ENCODE measurements around the gene KRT80.
A peak's percentile ranks its signal among the peaks of the same experiment; 100 is the strongest.

The KRT80 gene

DNA sequence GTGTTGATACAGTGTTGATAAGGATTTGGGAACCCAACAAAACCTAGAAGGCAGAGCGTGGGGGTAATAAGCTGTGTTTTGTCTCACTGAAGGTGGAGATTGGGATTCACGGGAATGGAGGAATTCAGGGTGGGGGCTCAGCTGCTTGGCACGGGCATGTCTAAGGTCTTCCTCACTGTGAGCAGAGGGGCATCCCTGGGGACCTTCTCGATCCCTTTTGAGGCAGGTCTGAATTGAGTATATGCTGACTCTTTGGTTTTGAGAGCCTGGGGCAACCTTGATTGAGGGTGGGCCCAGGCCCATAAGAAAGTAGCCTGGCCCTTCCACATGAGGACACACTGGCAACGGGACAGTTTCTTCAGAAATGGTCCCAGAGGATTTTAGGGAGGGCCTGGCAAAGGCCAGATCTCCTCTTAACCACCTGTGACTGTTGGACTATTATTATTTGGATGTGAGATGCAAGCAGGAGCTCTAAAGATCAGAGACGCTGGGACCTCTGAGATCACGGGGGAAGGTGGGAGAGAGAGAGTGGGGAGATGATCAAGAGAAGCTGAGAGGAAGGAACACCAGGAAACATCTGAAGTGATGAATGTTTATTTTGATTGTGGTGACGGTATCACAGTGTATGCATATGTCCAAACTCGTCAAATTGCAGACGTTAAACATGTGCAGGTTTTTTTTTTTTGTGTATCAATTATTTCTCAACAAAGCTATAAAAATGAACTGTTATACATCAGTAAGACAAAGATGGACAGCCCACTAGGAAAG, 63.9 kb downstream of the KRT80 start:
- DNase-seq: no peak

DNA sequence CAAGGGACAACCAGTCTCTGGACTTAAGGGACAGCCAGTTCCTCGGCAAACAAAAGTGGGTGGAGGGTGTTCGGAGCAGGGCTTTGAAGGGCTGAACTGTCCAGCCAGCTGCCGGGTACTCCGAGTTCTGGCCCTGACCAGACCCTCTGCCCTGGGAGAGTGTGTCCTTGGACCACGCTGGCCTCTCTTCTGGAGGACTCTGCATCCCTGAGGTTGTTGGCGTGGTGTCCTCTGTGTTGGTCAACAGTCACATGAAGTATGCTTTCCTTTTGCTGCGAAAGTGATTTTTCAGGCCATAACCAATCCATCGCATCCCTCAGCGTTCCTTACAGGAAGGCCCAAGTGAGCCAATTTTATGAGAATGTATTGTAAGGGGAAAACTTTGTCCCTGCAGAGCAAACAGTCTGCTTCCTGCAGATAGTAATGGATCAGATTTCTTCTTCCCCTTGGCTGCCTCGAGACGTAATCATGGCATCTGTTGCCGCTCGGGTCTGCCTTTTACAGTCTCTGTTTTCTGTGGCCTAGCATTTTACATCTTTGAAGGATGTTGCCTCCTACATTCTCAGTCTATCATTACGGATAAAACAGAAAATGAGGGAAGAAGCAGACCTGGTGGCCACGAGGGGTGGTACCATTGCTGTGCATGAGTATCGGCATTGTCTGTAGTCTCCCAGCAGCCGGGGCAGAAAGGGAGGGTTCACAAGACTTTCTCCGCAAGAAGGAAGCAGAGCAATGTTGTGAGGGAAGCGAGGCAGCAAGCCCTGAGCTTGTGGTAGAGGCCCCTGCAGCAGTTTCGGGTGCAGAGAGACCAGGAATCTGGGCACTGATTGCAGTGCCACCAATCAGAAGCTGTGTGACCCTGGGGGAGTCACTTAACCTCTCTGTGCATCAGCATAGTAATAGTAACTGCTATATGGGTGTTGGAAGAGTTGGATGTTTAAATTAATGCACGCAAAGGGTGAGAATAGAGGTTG, 64.9 kb downstream of the KRT80 start:
- DNase-seq: peak; percentile 23

DNA sequence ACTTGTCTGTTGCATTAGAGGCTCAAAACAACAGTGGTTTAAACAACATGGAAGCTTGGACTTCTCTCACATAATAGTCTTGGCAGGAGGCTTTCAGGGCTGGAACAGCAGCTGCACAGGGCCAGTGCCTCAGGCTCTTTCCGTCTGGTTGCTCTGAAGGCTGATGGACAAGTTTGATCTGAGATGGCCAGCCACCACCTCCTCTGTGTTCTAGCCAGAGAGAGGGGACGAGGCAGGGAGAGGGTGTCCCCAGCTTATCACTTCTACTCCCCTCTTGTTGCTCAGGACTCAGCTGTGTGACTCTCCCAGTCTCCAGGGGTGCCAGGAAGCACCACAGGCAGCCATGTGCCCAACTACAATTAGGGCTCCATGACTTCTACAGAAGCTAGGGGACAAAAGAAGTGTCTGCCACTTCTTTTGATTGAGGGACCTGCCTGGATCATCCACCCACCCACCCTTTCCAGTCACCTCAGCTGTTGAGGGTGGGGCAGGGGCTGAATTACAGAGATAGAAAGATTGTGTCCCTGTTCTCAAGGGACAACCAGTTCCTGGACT, 65.7 kb downstream of the KRT80 start:
- DNase-seq: peak; percentile 17

DNA sequence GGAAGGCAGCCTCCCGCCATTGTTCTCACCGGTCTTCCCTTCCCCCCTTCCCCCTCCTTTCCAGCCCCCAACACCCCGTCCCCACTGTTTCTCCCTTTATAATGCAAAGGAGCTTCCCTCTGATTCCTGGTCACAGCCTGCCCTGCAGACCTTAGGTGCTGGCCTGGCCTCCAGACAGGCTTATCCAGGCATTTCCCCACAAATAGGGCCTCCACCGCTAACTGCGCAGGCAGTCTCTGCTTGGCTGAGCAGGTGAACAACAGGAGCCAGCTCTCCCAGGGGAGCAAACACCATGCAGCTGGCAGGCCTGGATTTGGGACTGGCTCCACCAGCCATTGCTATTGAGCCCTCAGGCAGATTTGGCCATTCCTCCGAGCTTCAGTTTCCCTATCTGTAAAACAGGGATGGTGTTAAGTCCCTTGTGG, 66.3 kb downstream of the KRT80 start:
- no peak for DNase-seq

DNA sequence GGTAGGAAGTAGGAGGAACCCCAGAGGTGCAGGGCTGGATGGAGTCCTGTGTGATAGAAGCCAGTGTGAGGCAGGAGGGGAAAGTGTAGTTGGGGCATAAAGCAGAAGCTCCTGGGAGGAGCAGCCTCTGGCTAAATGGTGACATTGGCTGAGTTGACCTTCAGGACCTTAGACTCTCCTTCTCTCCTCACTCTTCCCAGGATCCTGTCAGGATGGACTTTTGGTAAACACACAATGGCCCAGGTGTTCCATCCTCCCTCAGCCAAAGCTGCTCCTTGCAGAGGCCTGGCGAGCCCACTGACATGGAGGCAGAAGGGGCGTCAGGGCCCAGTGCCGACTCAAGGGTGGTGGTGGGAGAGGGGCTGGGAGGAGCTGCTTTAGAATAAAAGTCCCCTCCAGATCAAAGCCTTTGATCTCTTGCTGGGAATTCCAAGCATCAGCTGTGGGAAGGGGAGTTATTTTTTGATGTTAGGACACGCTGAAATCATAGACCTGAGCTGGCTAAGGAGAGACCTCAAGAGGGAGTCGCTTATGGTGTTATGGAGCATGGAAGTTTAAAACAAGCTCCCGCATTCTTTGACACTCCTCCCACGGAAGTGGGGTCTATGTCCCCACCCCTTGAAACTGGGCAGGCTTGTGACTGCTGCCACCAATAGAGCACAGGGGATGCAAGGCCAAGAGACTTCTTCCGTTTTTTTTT, 68.2 kb downstream of the KRT80 start:
- no peak for DNase-seq

DNA sequence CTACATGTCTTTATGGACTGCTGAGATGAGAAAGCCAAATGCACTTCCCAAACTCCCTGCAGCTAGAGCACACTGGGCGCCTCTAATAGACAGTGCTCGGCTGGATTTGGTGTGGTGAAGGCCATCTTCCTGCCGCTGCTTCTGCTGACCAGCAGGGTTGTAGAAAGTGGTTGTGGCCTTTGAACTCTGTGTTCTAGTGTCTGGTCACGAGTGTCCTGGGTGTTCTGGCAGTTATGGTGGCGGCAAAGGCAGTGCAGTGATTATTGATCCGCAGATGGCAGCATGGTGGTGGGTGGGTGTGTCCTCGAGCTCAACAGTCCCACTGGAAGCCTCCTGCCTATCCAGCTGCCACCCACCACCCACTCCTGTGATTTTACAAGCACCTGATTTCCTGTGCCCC, 68.9 kb downstream of the KRT80 start:
- no peak for DNase-seq

DNA sequence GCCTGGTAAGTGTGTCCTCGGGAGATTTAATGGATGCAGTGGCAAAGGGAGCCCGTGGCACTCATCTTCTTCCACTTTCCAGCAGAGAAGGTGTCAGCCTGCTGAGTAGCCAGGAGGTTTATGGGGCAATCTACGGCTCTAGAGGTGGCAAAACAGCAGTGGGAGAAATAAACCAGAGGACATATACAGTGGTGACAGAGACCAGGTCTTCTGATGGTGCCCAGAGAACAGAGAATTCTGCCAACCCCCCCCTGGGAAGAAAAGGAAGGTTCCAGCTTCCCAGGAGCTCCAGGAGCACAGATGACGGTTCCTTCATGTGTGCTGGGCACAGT, 69.3 kb downstream of the KRT80 start:
- DNase-seq: no peak

DNA sequence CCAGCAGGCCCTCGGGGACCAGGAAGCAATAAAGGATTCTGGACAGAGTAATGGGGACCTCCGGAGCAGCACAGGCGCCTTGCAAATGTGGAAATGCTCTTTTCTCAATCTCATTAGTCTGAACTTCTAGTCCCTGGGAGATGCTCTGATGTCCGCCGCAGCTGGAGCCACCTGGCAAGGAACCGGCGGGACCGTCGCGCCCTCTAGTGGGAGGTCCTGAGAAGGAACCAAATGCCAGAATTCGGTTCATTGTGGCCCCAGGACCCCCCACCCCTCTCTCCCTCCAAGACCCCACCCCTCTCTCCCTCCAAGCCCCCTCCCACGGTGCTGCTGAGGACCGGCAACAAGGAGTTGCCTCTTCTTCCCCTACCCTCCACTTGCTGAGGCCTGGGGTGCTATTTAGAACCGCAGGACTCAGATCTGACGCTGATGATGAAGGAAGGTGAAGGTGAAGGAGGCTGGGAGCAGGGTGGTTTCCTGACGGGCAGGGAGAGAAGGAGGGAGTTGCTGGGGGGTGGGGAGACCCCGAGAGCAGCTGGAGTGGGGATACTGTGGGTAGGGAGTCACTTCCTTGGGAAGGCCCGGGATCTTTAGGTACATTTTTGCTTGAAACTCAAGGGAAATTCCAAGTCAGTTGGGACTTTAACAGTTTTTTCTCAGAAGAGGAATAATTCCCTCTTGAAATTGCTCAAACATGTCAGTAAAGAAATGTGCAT, 69.8 kb downstream of the KRT80 start:
- peak; percentile 60 for DNase-seq

DNA sequence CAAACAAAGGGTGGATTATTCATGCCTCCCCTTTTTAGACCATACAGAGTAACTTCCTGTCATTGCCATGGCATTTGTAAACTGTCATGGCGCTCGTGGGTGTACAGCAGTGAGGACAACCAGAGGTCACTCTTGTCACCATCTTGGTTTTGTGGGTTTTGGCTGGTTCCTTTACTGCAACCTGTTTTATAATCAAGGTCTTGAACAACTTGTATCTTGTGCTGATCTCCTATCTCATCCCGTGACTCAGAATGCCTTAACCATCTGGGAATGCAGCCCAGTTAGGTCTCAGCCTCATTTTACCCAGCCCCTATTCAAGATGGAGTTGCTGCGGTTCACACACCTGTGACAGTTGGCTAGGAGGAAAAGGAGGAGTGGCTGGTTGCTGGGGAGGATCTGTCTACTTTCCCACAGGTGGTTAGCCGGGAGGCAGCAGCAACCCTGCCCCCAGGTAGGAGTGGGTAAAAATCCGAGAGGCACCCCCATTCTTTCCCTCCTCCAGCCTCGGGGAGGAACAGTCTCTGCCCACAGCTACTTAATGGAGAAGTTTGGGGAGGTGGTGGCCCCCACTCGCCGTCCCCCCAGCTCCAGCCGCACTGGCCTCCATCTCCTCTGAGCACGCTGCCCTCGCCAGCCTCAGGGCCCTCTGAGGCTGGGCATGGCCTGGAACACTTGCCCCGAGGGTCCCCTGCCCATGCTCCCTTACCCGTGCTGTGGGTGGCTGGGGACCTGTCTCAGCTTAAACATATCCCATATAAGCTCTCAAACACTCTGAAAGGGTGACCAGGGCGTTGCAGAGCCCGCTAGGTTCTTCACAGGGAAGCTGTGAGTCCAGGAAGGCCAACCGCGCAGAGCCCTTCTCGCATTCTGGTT, 70.6 kb downstream of the KRT80 start:
- no peak for DNase-seq

DNA sequence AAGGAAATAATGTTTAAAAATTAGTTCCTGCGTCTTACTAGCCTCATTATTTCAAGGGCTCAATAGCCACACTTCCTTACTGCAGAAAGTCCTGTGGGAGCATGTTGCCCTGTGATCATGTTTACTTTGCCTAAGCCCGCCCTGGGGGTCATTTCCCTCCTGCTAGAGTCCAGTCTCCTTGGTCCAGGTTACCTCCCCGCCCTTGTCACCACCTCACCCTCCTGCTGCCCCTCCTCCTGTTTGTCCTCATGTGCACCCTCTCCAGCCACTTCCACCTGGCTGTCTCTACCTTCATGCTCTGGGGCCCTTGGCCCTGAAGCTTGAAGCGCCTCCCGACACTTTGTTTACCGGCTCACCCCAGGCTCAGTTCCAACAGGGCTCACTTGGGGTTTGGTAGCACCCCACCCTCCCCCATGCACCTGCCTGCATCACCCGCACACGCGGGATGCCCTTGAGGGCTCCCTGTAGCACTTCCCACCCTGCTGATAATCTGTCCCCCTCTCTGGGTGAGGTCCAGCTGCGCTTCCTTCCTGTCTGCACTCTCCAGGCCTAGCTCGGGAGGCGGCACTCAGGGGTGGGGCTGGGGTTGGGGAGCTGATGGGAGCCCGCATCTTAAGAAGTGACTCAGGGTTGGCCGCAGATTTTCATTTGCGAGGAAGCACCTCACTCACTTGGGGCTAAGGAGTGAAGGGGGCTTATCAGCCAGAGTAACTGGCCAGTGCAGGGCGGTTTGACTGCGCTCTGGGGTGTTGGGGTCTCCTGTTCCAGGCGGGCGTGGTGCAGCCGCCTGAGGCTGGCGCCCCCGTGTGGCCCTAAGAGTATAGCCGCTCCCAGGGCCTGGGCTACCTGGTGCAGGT, 72.2 kb downstream of the KRT80 start:
- no peak for DNase-seq

Data from left hindlimb (tissue), 1 donor.